ENCODE measurements around the gene NAMPT.
"Not testable (repeated sequence)": the region's sequence is repeated elsewhere in the genome, so short reads cannot be mapped to it uniquely, and the experiment has no call there.

NAMPT gene

DNA sequence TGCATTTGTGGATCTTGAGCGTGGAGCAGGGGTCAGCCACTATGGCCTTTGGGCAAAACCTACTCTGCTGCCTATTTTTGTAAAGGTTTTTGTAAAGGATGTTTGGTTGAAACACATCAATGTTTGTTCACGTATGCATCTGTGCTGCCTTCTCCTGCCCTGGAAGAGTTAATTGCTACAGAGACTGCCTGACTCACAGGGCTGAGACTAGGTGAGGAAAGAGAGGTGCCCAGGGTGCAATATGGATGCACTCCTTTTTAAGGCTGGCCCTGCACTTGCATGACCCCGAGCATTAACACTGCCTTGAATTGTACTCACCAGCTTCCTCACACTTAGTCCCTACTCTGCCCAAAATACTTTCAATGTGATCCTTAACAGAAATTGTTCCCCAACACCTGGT lies 20.9 kb upstream of the NAMPT start:
- no peak for FAIRE-seq

DNA sequence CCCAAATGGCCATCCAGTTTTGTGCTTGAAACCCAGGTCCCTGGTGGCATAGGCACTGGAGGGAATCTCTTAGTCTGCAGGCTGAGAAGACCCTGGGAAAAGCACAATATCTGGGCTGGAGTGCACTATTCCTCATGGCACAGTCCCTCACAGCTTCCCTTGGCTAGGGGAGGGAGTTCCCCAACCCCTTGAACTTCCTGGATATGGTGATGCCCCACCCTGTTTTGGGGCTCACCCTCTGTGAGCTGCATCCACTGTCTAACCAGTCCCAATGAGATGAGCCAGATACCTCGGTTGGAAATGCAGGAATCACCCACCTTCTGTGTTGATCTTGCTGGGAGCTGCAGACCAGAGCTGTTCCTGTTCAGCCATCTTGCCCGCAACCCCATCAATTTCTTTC lies 19.8 kb upstream of the NAMPT start:
- FAIRE-seq, result no peak

More for the DNA sequence above, 20.9 kb upstream of the NAMPT start:
- no peak for DNase-seq (ENCODE audit: insufficient read length, low spot score)

DNA sequence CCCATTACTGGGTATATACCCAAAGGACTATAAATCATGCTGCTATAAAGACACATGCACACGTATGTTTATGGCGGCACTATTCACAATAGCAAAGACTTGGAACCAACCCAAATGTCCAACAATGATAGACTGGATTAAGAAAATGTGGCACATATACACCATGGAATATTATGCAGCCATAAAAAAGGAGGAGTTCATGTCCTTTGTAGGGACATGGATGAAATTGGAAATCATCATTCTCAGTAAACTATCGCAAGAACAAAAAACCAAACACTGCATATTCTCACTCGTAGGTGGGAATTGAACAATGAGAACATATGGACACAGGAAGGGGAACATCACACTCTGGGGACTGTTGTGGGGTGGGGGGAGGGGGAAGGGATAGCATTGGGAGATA lies 13.8 kb upstream of the NAMPT start:
- DNase-seq (ENCODE audit: insufficient read length, low spot score); FAIRE-seq: not testable (repeated sequence)

More for the DNA sequence above, 19.8 kb upstream of the NAMPT start:
- DNase-seq (ENCODE audit: insufficient read length, low spot score), result no peak

DNA sequence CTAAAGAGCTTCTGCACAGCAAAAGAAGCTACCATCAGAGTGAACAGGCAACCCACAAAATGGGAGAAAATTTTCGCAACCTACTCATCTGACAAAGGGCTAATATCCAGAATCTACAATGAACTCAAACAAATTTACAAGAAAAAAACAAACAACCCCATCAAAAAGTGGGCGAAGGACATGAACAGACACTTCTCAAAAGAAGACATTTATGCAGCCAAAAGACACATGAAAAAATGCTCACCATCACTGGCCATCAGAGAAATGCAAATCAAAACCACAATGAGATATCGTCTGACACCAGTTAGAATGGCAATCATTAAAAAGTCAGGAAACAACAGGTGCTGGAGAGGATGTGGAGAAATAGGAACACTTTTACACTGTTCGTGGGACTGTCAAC lies 13.4 kb upstream of the NAMPT start:
- FAIRE-seq; DNase-seq (ENCODE audit: insufficient read length, low spot score): not testable (repeated sequence)

DNA sequence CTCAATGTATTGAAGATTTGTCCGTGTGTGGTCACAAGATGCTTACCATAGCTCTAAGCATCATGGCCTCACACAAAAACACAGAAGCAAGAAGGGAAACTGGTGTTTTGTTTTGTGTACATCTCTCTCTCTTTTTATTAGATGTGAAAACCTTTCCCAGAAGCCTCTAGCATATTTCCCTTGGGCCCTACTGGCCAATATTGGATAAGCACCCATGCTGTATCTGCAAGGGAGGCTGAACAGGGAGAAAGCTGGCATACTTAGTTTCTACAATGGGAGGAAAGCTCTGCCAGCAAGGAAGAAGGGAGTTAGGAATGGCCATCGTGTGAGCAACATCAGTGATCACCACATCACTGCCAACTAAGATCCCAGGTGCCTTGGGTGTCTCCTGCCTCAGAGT lies 9.6 kb upstream of the NAMPT start:
- DNase-seq (ENCODE audit: insufficient read length, low spot score) (no peak), FAIRE-seq (no peak)

DNA sequence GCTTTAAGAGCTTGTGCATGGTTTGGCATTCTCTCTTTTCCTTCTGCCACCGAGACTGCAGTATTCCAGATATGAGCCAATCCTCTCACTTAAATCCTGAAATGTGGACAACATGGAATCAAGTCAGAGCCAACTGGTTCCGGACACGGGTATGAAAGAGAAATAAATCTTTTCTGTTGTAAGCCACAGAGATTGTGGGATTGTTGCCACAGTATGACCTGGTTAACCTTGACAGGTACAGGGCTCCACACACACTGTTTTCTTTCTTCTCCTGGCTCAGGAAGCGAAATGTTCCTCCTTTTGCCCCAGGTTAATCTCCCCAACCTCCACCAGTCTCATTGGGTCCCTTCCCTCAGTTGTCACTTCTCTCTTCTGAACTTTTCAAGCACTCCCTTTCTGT lies 6.5 kb upstream of the NAMPT start:
- no peak for DNase-seq (ENCODE audit: insufficient read length, low spot score)
- no peak for FAIRE-seq

DNA sequence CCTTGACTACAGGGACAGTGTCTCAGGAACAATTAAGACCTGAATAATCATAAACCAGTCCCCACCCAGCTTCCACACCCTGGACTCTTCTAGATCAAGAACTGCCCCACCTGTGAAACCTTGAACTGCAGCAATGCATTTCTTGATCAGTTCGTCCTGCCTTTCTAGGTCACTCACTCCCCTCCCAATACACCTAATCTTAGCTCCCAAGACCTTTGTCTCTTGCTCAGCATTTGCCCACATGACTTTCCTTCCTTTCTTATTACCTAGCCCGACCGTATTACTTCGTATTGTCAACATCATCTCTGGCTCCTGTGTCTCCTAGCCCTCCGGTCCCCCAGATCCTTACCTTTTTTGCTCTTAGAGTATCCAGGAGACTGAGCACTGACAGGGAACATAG lies 5.5 kb upstream of the NAMPT start:
- FAIRE-seq, result no peak

DNA sequence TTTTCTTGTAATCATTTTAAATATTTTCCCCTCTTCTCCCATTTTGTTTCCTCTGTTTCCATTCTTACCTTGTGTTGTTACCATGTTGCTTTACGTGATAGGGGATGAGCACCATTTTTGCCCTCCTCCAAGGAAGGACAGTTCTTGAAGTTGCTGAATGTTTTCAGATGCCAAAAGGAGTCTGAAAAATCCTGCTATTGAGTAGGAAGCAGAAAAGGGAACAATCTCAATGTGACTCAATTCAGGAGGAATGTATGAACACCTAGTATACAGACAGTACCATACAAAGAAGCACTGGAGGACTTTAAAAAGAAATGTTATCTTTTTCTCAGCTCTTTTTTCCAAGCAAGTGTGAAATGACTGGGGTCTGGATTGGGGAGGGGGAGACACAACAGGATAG lies 5.1 kb upstream of the NAMPT start:
- FAIRE-seq (no peak), DNase-seq (ENCODE audit: insufficient read length, low spot score) (no peak)

More for the DNA sequence above, 5.5 kb upstream of the NAMPT start:
- no peak for DNase-seq (ENCODE audit: insufficient read length, low spot score)

DNA sequence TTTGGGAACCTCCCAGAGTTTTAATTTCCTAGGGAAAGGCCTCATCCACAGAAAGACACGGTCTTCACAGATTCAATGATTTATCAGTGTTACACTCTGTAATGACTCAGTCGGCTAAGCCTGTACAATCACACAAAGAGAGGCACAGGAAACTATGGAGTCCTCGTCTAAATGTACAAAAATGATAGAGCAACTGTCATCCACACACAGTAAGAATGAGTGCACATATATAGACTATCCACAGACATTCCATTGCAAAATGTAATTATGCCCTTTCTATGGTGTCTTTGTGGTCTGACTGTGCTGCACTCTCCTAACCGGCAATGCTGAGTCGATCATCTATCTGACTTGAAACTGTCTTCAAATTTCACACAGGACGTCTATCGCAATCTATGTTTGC lies 3.5 kb upstream of the NAMPT start:
- no peak for DNase-seq (ENCODE audit: insufficient read length, low spot score)
- FAIRE-seq, result no peak

DNA sequence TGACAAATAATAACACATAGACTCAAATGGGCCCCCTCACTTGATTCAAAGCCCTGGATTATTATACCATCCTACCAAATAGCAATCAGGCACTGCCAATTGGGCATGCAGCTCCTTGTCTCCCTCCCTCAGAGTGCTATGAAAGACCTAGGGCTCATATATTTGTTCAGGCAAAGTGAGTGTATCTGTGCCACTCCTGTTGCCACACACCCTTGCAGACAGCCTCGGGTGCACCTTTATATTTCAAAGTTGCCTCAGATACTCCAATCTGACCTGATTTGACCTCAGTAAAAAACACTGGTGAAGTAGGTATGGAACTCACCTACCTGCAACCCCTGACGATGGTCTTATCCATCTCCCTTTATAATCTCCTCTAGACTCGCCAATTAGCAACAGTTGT lies 3.0 kb upstream of the NAMPT start:
- no peak for FAIRE-seq
- DNase-seq (ENCODE audit: insufficient read length, low spot score), result no peak

DNA sequence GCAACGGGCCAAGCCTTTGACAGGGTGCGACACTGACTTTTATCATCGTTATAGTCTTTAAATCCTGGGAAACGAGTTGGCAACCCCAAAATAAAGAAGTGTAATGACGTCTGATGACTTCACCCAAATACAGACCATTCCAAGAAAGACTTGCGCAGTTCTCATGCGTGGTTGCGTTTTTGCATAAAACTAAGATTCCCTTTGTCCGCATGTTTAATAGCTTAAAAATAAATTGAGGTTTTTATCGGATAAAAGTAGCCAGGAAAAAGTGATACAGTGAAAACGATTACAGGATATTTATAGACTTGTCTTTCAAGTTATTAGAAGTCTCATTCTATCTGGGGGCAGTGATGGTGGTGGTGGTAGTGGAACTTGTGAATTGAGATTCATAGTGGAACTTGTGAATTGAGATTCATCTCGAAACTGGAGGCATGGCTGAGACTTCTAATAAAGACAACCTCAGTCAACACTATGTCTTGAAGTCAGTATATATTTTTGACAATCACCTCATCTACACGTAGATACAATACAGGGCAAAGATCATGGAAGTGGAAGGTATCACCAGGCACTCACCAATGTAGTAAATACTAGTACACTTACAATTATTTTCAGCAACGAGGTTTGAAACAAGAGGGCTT lies 1.2 kb upstream of the NAMPT start:
- FAIRE-seq, result no peak
- no peak for DNase-seq (ENCODE audit: insufficient read length, low spot score)

DNA sequence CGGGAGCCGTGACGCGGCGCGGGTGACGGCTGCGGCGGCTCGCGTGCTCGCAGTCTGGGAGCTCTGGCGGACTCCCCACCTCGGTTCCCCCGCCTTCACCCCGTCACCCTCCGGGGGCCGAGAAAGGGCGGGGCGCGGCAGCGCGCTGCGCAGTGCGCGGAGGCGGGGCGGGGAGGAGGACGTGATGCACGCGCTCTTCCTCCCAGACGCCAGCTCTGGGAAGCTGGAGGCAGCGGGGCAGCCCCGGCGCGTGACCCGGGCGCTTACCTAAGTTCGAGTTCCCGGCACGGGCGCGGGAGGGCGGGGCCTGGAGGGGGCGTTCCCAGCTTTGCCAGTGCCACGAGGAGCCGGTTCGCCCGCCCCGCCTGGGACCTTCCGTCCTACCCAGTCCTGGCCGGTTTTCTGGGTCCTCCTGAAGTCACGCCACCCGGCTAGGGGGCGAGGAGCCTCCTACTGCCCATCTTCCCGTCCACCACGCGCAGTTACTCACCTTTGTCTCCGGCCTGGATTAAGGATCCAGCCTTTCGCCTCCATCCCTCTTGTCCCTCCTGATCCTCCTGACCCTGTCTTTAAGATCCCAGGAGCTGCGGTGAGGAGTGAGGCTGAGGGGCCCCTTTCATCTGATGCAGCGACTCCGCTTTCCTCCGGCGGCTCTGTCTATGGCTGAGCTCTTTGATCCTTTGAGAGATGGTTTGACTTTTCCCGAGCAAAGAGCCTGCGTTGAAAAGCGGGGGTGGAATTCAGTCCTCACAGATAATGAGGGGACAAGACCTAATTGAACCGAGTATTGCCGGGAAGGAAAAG lies 470 bp upstream of the NAMPT start:
- peak; percentile 20 for FAIRE-seq

DNA sequence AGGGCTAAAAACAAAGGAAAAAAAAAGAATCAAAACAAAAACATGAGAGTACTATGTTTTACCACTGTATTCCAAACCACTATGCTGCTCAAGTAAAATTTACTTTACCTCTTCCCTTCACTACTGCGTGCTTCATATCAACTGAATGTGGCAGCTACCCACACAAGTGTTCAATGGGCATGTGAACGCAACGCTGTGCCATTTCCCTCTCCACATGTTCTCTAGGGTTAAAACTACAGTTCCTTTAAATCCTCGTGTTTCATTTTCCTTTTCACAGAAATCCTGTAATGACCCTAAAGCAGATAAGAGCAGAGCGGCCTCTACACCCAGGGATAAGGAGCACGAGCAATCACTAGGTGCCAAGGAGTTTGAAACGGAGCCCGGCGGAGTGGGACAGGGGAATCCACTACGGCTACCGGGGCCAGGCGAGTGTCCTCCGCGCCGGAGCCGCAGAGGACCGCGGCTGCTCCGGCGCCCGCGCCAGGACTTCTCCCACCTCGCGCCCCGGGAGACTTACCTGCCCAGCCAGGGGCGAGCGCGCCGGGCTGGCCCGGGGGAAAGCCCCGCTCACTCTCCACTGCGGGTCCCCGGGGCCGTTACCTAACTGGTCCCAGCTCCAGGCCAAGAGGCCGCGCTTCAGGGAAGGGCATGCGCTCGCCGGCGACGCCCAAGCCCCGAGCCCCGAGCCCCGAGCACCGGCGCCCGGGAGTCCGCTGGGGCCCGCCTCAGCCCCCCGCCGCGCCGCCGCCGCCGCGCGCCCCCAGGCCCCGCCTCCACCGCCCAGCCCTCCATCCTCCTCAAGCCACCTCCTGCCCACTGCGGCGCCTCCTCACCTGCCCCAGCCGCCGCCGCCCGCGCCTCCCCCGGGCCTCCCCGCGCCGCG lies 711 bp downstream of the NAMPT start:
- DNase-seq (ENCODE audit: insufficient read length, low spot score) (peak; percentile 10), FAIRE-seq (no peak)

More for the DNA sequence above, 470 bp upstream of the NAMPT start:
- peak; percentile 85 for DNase-seq (ENCODE audit: insufficient read length, low spot score)

DNA sequence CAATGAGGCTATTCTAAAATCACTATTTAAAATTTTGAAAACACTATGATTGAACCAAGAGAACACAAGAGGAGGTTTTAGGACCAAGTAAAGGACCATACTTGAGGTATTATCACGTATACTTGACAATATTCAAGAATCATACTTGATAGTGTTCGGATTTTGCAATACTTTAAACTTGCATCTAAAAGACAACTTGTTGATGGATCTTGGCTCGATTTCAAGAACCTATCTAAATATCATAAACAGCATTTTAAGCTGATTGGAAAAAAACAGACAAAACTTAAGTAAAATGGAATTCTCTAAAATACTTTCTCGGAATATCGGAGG lies 1.3 kb downstream of the NAMPT start:
- FAIRE-seq (no peak), DNase-seq (ENCODE audit: insufficient read length, low spot score) (no peak)

DNA sequence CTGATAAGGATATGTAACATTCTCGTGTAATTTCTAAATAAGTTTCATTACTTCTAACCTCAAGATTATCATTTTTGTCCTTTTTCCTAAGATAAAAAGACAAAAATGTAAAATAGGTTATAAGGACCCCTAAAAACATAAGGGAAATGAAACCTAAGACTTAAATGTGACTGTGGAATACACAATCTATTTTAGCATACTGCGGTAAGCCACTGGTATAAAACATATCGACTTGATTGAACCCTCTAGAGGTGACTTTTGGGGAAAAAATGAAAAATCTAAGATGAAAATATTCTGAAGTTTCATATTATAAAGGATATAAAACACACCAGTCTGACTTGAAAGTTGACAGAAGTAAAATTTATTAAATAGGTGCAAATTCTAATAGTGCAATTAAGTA lies 1.9 kb downstream of the NAMPT start:
- no peak for DNase-seq (ENCODE audit: insufficient read length, low spot score)
- FAIRE-seq, result no peak

DNA sequence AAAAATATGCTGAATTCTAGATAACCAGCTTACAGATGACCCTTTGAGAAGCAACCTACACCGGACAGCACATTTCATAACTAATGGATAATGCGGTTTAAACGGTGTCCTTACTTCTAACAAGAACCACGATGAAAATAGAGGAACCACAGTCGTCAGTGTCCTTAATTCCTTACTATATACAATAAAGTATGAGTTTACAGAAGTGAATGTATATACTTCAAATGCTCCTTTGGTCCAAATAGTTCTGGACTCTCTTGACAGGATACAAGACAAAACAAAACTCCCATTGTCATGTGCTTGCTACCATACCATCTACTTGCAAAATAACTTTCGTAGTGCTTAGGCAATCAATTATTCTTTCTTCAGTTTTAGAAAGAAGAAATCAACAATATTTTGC lies 2.4 kb downstream of the NAMPT start:
- FAIRE-seq (no peak), DNase-seq (ENCODE audit: insufficient read length, low spot score) (no peak)

DNA sequence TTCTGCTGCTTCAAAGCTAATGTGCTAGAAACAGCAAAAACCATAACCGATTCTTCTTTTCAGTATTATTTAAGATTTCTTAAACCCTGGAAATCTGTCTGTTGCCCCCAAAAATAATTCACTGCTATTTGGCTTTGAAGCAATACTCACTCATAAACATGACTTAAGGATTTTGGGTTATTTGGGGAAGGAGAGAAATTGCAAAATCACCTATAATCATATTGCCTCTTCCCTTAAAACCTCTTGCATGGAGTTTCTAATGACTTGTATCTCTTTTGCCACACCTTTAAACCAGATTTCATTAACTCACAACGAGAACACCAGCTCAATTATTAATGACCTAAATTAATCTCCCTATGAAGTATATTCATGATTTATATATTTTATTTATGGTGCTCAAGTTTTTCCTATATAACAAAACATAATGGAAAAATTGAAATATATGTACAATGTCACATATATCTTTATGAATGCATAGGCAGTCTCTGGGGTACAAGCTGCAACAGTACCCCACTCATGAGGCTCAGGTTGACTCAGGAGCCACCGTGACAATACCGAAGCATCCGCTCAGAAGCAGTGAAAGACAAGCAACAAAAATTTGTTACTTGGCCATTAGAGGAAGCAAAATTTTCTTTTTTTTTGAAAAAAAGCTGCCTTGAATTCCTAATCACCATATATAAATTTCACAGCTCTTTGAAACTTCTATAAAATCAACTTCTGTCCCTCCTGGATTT lies 3.0 kb downstream of the NAMPT start:
- DNase-seq (ENCODE audit: insufficient read length, low spot score) (no peak), FAIRE-seq (no peak)

DNA sequence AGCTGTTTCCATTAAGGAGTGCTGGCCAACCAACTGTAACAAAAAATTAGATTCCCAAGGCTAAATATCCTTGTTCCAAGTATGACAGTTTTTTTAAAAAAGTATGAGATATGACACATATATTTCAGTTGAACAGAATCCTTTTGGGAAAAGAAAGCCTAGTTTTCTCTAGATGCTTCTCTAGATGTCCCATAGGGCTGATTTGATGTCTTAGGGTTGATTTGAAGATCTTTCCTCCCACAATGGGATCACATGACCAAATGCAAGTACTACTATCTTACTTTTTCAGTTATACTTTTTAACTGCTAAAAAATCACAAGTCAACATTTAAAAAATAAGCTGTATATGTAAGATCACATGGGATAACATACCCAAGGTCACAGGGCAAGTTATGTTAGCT lies 3.7 kb downstream of the NAMPT start:
- FAIRE-seq, result no peak
- no peak for DNase-seq (ENCODE audit: insufficient read length, low spot score)

DNA sequence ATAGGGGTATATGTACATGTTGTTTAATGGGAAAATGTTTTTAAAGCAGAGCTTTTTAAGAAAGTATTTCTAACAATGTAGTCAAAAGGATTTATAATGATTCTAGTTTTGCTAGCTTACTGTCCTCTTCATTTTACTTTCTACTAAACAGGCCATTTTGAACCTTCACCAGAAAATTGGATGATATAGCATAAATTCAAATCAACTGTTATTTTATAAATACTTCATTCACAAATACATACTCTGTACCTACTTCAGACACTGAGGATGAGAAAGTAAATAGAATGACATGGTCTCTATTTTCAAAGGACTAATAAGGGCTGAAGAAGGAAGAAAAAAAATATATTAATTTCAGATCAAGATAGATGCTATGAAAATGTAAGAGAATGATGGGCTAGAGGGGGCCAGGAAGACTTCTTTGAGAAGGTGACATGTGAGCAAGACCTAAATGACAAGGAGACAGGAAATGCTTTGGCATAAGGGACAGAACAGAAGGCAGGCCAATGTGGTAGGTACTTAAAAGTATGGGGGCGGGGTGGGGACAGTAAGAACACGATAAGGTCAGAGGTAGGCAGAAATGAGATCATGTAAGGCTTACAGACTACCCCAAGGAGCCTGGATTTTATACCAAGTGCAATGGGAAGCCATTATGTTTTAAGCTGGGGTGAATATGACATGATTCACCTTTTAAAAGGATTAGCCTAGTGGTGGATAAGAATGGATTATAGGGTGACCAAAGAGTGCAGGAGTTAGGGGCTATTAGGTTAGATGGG lies 5.2 kb downstream of the NAMPT start:
- no peak for FAIRE-seq

DNA sequence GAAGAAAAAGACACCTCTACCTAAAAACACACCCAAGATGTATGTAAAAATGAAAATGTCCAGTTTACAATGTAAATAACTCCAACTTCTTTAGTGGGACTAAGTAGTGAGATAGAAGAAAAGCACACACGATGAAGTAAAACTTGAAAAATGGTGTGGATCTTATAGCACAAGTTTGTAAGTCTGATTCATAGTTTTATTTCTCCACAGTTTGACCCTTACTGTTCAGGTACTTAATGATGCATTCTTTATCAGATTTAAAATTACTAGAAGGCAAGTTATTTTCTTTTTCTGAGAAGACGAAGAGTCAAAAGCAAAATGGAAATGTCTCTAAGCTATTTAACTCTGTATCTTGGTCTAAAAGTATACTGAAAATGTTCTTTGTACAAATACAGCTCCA lies 6.1 kb downstream of the NAMPT start:
- DNase-seq (ENCODE audit: insufficient read length, low spot score) (no peak), FAIRE-seq (no peak)

More for the DNA sequence above, 5.2 kb downstream of the NAMPT start:
- no peak for DNase-seq (ENCODE audit: insufficient read length, low spot score)
